ENCODE data around the gene FAM193B. TPM values are rescaled to one million over a fixed set of nuclear protein-coding genes. Genes with fewer than 3 reads are reported as not detected.

FAM193B gene
- total and polyA plus RNA-seq, 2 of the 13 experiments (the other 11 are each of a cell fraction or from before 2014, with no cell fraction given): 21.2 to 40.9 TPM

DNA sequence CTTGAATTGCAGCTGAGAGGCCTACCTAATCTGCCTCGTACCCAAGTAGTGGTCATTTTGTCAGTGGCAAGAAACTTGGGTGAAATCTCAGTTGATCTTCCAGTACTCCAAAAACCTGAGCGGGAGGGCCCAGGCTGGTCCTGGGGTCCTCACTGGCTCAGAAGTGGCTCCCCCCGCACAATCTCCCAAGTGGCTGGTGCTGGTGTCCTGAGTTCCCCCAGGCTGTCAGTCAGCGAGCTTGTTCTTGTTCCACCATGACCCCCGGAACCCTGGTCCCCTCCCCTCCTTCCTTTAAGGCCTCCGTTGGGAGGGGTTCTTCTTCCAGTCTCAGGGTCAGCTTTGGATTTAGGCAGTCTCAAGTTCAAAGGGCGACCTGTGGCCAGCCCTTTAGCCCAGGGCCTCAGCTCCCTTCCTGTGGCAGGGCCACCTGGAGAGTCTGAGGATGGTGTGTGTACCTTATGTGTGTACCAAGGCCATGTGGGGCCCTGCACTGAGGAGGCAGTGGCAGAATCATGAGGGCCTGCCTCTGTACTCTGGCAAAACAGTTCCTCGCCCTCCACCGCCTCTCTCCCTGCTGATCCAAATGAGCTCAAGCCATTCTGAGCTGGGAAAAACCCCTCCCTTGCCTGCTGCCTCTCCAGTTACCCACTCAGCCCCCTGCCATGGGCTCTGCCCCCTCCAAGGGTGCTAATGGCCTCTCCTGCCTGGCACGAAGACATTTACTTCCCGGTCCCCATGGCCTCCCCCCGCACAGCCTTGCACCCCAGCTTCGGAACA lies 76.5 kb downstream of the FAM193B start (continued):
- TF ChIP-seq ZBTB20 (CRISPR knock-in tag; IDR thresholded peaks at IDR 0.05; ENCODE audit: borderline replicate concordance, low read depth) (no peak), GPBP1L1 (CRISPR knock-in tag; IDR thresholded peaks at IDR 0.05) (no peak), BCL6 (CRISPR knock-in tag; IDR thresholded peaks at IDR 0.05) (no peak), REL (CRISPR knock-in tag; conservative IDR thresholded peaks at IDR 0.05) (no peak)
- TF ChIP-seq, protein P1, sequence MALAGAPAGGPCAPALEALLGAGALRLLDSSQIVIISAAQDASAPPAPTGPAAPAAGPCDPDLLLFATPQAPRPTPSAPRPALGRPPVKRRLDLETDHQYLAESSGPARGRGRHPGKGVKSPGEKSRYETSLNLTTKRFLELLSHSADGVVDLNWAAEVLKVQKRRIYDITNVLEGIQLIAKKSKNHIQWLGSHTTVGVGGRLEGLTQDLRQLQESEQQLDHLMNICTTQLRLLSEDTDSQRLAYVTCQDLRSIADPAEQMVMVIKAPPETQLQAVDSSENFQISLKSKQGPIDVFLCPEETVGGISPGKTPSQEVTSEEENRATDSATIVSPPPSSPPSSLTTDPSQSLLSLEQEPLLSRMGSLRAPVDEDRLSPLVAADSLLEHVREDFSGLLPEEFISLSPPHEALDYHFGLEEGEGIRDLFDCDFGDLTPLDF (CRISPR knock-in tag; IDR thresholded peaks at IDR 0.05): no peak

GRCh38 chr5:177476531-177477233 lies 77.7 kb downstream of the FAM193B start:
- Histone ChIP-seq H3K27ac (ENCODE audit: extremely low read length, insufficient read depth, low read length) (no peak overlapping the region), H3K9ac (ENCODE audit: insufficient read depth, low read depth, low read length) (no peak overlapping the region), H3K27me3 (ENCODE audit: control insufficient read depth in 1 of 2, insufficient read depth in 2 of 2, low read length in 2 of 2) (no peaks in the 10 kb centered on the region), H3K4me2 (ENCODE audit: low read depth, low read length) (no peak overlapping the region), H4K20me1 (ENCODE audit: insufficient read depth, low read length) (no peaks in the 10 kb centered on the region), H3K9me3 (ENCODE audit: low read length) (no peaks in the 10 kb centered on the region), H3K79me2 (ENCODE audit: insufficient read depth, low read length) (peaks cover 3% of the 10 kb centered on the region), H3K4me1 (ENCODE audit: insufficient read depth, low read length) (peaks cover 66% of the 10 kb centered on the region), H2AFZ (ENCODE audit: low read length) (no peak overlapping the region), H3K36me3 (replicated peaks in 1 of 2; ENCODE audit: control insufficient read depth in 1 of 2, insufficient read depth in 2 of 2, low read length in 2 of 2) (no peaks in the 10 kb centered on the region), H3K4me3 (replicated peaks in 1 of 3; ENCODE audit: insufficient read depth in 1 of 3, low read depth in 2 of 3, low read length in 3 of 3) (no peak overlapping the region)
- whole genome bisulfite sequencing (ENCODE audit: low lambda C conversion rate): 57% methylated on average over 14 of the region's 18 CpGs
- no TSS peak for BruUV-seq (replicated peaks)
- 0 out of 2 replicates have a peak, but pooled peaks have one; percentile 13 for TF ChIP-seq SP5 (CRISPR knock-in tag; IDR thresholded peaks at IDR 0.05; ENCODE audit: borderline replicate concordance, low read depth)
- peak; percentile 87 for TF ChIP-seq ZNF768 (CRISPR knock-in tag; IDR thresholded peaks at IDR 0.05)
- peak; percentile 77 for TF ChIP-seq ZBTB33 (CRISPR knock-in tag; IDR thresholded peaks at IDR 0.05)
- no peak for TF ChIP-seq RXRA (CRISPR knock-in tag; IDR thresholded peaks at IDR 0.05)
- TF ChIP-seq ZNF709 (CRISPR knock-in tag; IDR thresholded peaks at IDR 0.05): no peak
- TF ChIP-seq NFYC (CRISPR knock-in tag; IDR thresholded peaks at IDR 0.05): 0 out of 2 replicates have a peak, but pooled peaks have one; percentile 23
- peak; percentile 17; the same call in 1 of the 2 replicates for TF ChIP-seq ETV5 (CRISPR knock-in tag; IDR thresholded peaks at IDR 0.05; ENCODE audit: borderline replicate concordance)
- TF ChIP-seq SAFB2 (CRISPR knock-in tag; IDR thresholded peaks at IDR 0.05; ENCODE audit: borderline replicate concordance, low read depth): no peak
- ATAC-seq: no peak
- ChIA-PET POLR2A (interaction anchor here (1.0 to 4.9 kb wide), 6 partner anchors 19 to 390 kb away, joined by 3 to 42 read pairs (median 6); partner anchors contain the start of gene PDLIM7), CTCF (ENCODE audit: low intra/inter-chr PET ratio, low total read pairs) (no interaction called here)
- intact Hi-C loops (cut with micrococcal nuclease; ENCODE audit: unreplicated experiment) (no loop called here), in situ Hi-C loops (cut with HindIII; ENCODE audit: extremely low pct_ligation_motif_present, low pct_unique_long_range_greater_than_20kb) (no loop called here)
- no peak for FAIRE-seq
- peak; percentile 33 for DNase-seq (ENCODE audit: low spot score)
